H1 (cell line): Measurements from ENCODE around the gene ATP6V0A4. TPM values are rescaled to one million over a fixed set of nuclear protein-coding genes. Genes with fewer than 3 reads are reported as not detected.

ENCODE experiments used
- CTCF ChIA-PET: fragments of 300-600 bp; sonication (Branson Sonifier 250); formaldehyde crosslinking; loops from one replicate; lab custom pipeline; 2021; ENCODE audit not compliant: partially characterized antibody; lab: Charles Lee
- POLR2A ChIA-PET: fragments of 300-600 bp; sonication (Branson Sonifier 250); formaldehyde crosslinking; loops from one replicate; lab custom pipeline; 2021; ENCODE audit warnings: inconsistent platforms; ENCODE audit not compliant: partially characterized antibody; lab: Charles Lee
- DNase-seq, 2 experiments: peaks; one replicate each; pipeline versions ENCODE4 v3.0.0 to v3.0.0-alpha.2; 2010 to 2022; ENCODE audit warnings: low spot score in 2 of 2, low read depth in 1 of 2, mixed read lengths in 1 of 2
- FAIRE-seq: peaks from 2 replicates; lab custom pipeline; 2011; peaks lifted over from hg19 to GRCh38; lab: Jason Lieb, UNC
- H2AFZ ChIP-seq: 2 replicates; pipeline ENCODE4 v1.8.1; 2012; ENCODE audit warnings: low read length, inconsistent platforms
- H2AK5ac ChIP-seq: 2 replicates; pipeline ENCODE4 v1.6.1; 2013; ENCODE audit warnings: low read depth, low read length
- H2BK120ac ChIP-seq: replicated peaks from 2 replicates; pipeline ENCODE3; 2013; ENCODE audit warnings: low read depth, low read length, inconsistent platforms
- H2BK12ac ChIP-seq: 2 replicates; pipeline ENCODE4 v1.6.1; 2013; ENCODE audit warnings: low read depth, low read length
- H2BK15ac ChIP-seq: 2 replicates; pipeline ENCODE4 v1.6.1; 2013; ENCODE audit warnings: low read length
- H2BK20ac ChIP-seq: 2 replicates; pipeline ENCODE4 v1.6.1; 2013; ENCODE audit warnings: low read length
- H2BK5ac ChIP-seq: 2 replicates; pipeline ENCODE4 v1.6.1; 2013; ENCODE audit warnings: low read depth, low read length
- H3K14ac ChIP-seq: 2 replicates; pipeline ENCODE4 v1.6.1; 2013; ENCODE audit warnings: inconsistent platforms; ENCODE audit not compliant: insufficient read length
- H3K18ac ChIP-seq: 2 replicates; pipeline ENCODE4 v1.6.1; 2013; ENCODE audit warnings: low read length; ENCODE audit errors: extremely low read depth
- H3K23ac ChIP-seq: 2 replicates; pipeline ENCODE4 v1.6.1; 2013; ENCODE audit warnings: inconsistent platforms; ENCODE audit not compliant: insufficient read length
- H3K23me2 ChIP-seq: 2 replicates; pipeline ENCODE4 v1.6.1; 2013; ENCODE audit warnings: low read depth, low read length
- H3K27ac ChIP-seq: 2 replicates; pipeline ENCODE4 v1.6.1; 2011; ENCODE audit warnings: low read depth, low read length, inconsistent platforms
- H3K27me3 ChIP-seq, 4 experiments: replicated peaks in 1 of 4; 1 replicate in 1 of 4; 2 replicates in 3 of 4; pipeline versions ENCODE4 v1.6.1 to v1.8.1; 2011 to 2013; ENCODE audit warnings: low read length in 3 of 4, mild to moderate bottlenecking in 3 of 4, inconsistent platforms in 2 of 4, mixed read lengths in 2 of 4, moderate library complexity in 1 of 4; ENCODE audit not compliant: control insufficient read depth in 3 of 4, insufficient read depth in 3 of 4; ENCODE audit errors: extremely low read depth in 1 of 4
- H3K36me3 ChIP-seq, 4 experiments: 2 replicates each; pipeline versions ENCODE4 v1.6.1 to v1.8.1; 2011 to 2013; ENCODE audit warnings: mild to moderate bottlenecking in 4 of 4, low read length in 3 of 4, moderate library complexity in 2 of 4, control low read depth in 1 of 4, inconsistent platforms in 1 of 4; ENCODE audit not compliant: insufficient read depth in 4 of 4, control insufficient read depth in 2 of 4
- H3K4ac ChIP-seq: replicated peaks from 2 replicates; pipeline ENCODE3; 2013; ENCODE audit warnings: low read length, low read depth, mixed read lengths, inconsistent platforms; ENCODE audit not compliant: insufficient read length
- H3K4me1 ChIP-seq, 4 experiments: replicated peaks in 1 of 4; 1 replicate in 1 of 4; 2 replicates in 3 of 4; pipeline versions ENCODE4 v1.6.1 to v1.8.1; 2011 to 2013; ENCODE audit warnings: low read length in 3 of 4, inconsistent platforms in 2 of 4, mixed read lengths in 1 of 4; ENCODE audit not compliant: insufficient read depth in 4 of 4, control insufficient read depth in 3 of 4
- H3K4me2 ChIP-seq, 2 experiments: 2 replicates each; pipeline versions ENCODE4 v1.6.1 to v1.8.1; 2011 to 2013; ENCODE audit warnings: low read depth in 2 of 2, low read length in 2 of 2, control low read depth in 1 of 2, inconsistent platforms in 1 of 2, mild to moderate bottlenecking in 1 of 2; ENCODE audit not compliant: insufficient read depth in 1 of 2
- H3K4me3 ChIP-seq, 4 experiments: fragments of 200-600, 300-600 bp in 1 of 4; sonication (generic), shearing (Covaris generic), sonication (Bioruptor Twin) in 1 of 4; 2 replicates each; pipeline versions ENCODE4 v1.5.1 to v1.8.1; 2011 to 2016; ENCODE audit warnings: low read length in 4 of 4, low read depth in 3 of 4, control low read depth in 2 of 4, inconsistent platforms in 2 of 4, mild to moderate bottlenecking in 2 of 4, mixed read lengths in 1 of 4, moderate library complexity in 1 of 4; ENCODE audit not compliant: insufficient read depth in 2 of 4; ENCODE audit errors: extremely low read depth in 1 of 4
- H3K56ac ChIP-seq: replicated peaks from 2 replicates; pipeline ENCODE3; 2013; ENCODE audit warnings: low read depth, mild to moderate bottlenecking, mixed read lengths, low read length, inconsistent platforms; ENCODE audit not compliant: insufficient read length
- H3K79me1 ChIP-seq: 2 replicates; pipeline ENCODE4 v1.6.1; 2013; ENCODE audit warnings: low read depth, low read length, control low read depth
- H3K79me2 ChIP-seq, 2 experiments: 2 replicates each; pipeline versions ENCODE4 v1.6.1 to v1.8.1; 2012 to 2013; ENCODE audit warnings: low read length in 2 of 2, mild to moderate bottlenecking in 2 of 2, inconsistent platforms in 1 of 2; ENCODE audit not compliant: insufficient read depth in 2 of 2, control insufficient read depth in 1 of 2
- H3K9ac ChIP-seq, 4 experiments: replicated peaks in 1 of 4; 1 replicate in 1 of 4; 2 replicates in 3 of 4; pipeline versions ENCODE4 v1.6.1 to v1.8.1; 2011 to 2013; ENCODE audit warnings: low read depth in 3 of 4, low read length in 3 of 4, control low read depth in 2 of 4, mild to moderate bottlenecking in 2 of 4, moderate library complexity in 2 of 4, inconsistent platforms in 1 of 4; ENCODE audit errors: extremely low read depth in 1 of 4
- H3K9me3 ChIP-seq, 2 experiments: 2 replicates each; pipeline versions ENCODE4 v1.6.1 to v1.8.1; 2012 to 2013; ENCODE audit warnings: mild to moderate bottlenecking in 2 of 2, moderate library complexity in 2 of 2, control low read depth in 1 of 2, inconsistent platforms in 1 of 2, low read depth in 1 of 2, low read length in 1 of 2, mixed read lengths in 1 of 2; ENCODE audit not compliant: insufficient read depth in 2 of 2
- H4K20me1 ChIP-seq, 2 experiments: replicated peaks in 1 of 2; 2 replicates each; pipeline versions ENCODE3 to v1.8.1; 2011 to 2013; ENCODE audit warnings: inconsistent platforms in 2 of 2, low read length in 2 of 2, mild to moderate bottlenecking in 1 of 2; ENCODE audit not compliant: insufficient read depth in 2 of 2, control insufficient read depth in 1 of 2
- H4K5ac ChIP-seq: 2 replicates; pipeline ENCODE4 v1.6.1; 2013; ENCODE audit warnings: low read length, low read depth, mixed read lengths, inconsistent platforms; ENCODE audit not compliant: insufficient read length
- H4K8ac ChIP-seq: 2 replicates; pipeline ENCODE4 v1.8.0; 2013; ENCODE audit warnings: mild to moderate bottlenecking, moderate library complexity, low read length, inconsistent platforms; ENCODE audit not compliant: insufficient read depth; ENCODE audit errors: extremely low read depth
- H4K91ac ChIP-seq: replicated peaks from 2 replicates; pipeline ENCODE3; 2013; ENCODE audit warnings: low read length, mixed read lengths, inconsistent platforms; ENCODE audit not compliant: insufficient read length
- CREB1 ChIP-seq: IDR thresholded peaks from 2 replicates; pipeline ENCODE4 v1.6.1; 2012; ENCODE audit warnings: inconsistent platforms
- KDM1A ChIP-seq: fragments of 200-600, 300-600 bp; sonication (generic); IDR thresholded peaks from 2 replicates; pipeline ENCODE4 v1.7.1; 2016; ENCODE audit warnings: mild to moderate bottlenecking, low read length, borderline replicate concordance
- SUZ12 ChIP-seq: fragments of 200-600 bp; sonication (generic); IDR thresholded peaks from 2 replicates; pipeline ENCODE4 v1.6.1; 2012; ENCODE audit warnings: mild to moderate bottlenecking, inconsistent platforms, low read length, moderate library complexity, mixed read lengths
- ZNF274 ChIP-seq: IDR thresholded peaks from 2 replicates; pipeline ENCODE4 v1.7.0; 2012; ENCODE audit warnings: low read length, borderline replicate concordance; ENCODE audit errors: extremely low read depth
- WGBS, 2 experiments: shearing (Covaris generic) in 1 of 2; methylation state at CpG; one replicate each; pipeline versions ENCODE4 v1.1.6 to v1.1.7; 2013 to 2015; ENCODE audit warnings: low lambda C conversion rate in 2 of 2, mixed read lengths in 2 of 2, inconsistent platforms in 1 of 2, low coverage in 1 of 2, missing lambda C conversion rate in 1 of 2; ENCODE audit not compliant: insufficient replicate concordance in 2 of 2, insufficient coverage in 1 of 2, insufficient read length in 1 of 2; ENCODE audit errors: extremely low coverage in 1 of 2, missing lambda C conversion rate in 1 of 2; 5-methylcytosine and 5-hydroxymethylcytosine counted together
- polyA plus RNA-seq, 7 experiments: library from polyadenylated mRNA; depleted of rRNA in 3 of 7; stranded (reverse) in 5 of 7; unstranded in 2 of 7; fragments of >200 nt in 5 of 7; fragments of 200-250 nt in 2 of 7; gene quantifications; 1 replicate in 5 of 7; 2 replicates in 1 of 7; 4 replicates in 1 of 7; pipeline versions ENCODE4 v1.2.1 to v1.2.3, GENCODE V29; 2011 to 2013; ENCODE audit warnings: missing spikeins in 2 of 7, mixed read lengths in 2 of 7
- total RNA-seq: library from RNA; stranded (reverse); fragmentation: NEBNext Ultra II Directional; extraction: Animal tissue kit (Norgen Biotek cat#: 25700); gene quantifications from 2 replicates; pipeline ENCODE4 v1.2.1, GENCODE V29; 2021
- TF ChIP-seq, protein P1 (sequence below): IDR thresholded peaks from 2 replicates; pipeline ENCODE4 v1.6.1; 2012; ENCODE audit warnings: inconsistent platforms

The ATP6V0A4 gene
- total and polyA plus RNA-seq, 2 of the 8 experiments (the other 6 are each of a cell fraction or from before 2014, with no cell fraction given): 0.47 to 1.6 TPM

DNA sequence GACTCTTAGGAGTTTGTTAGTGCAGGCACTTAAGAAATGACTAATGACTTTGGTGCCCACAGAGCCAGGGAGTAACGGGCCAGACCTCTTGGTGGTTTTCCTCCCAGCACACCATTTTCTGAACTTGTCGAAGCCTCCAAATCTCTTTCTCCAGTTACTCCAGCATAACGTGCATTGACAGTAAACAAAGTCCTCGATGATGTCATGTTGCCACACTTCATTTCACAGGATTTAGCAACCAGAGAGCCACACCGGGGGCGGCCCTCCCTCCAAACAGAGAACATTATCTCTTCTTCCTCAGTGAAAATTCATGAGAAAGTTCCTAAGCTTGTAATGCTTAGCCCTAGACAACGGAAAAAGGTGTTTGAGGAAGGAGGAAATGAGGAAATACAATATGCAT lies 92.8 kb downstream of the ATP6V0A4 start:
- no peak overlapping the region for H3K56ac ChIP-seq
- no peak overlapping the region for H4K91ac ChIP-seq
- H3K18ac ChIP-seq: no peak overlapping the region
- no peaks in the 10 kb centered on the region for H3K79me1 ChIP-seq
- H3K27me3 ChIP-seq: no peaks in the 10 kb centered on the region
- no peak overlapping the region for H2BK5ac ChIP-seq
- no peak overlapping the region for H2AFZ ChIP-seq
- no peak overlapping the region for H2AK5ac ChIP-seq
- H4K8ac ChIP-seq: no peak overlapping the region
- no peaks in the 10 kb centered on the region for H3K9me3 ChIP-seq
- ChIA-PET CTCF (interaction anchor here (0.7 to 1.5 kb wide), 3 partner anchors 32 to 380 kb away, joined by 3 to 4 read pairs (median 4); no protein-coding TSS in a partner anchor), POLR2A (interaction anchor here (0.6 to 0.7 kb wide), 2 partner anchors 16 to 122 kb away, joined by 3 to 4 read pairs; no protein-coding TSS in a partner anchor)
- no peak overlapping the region for H2BK15ac ChIP-seq
- H4K5ac ChIP-seq: no peak overlapping the region
- no peak overlapping the region for H3K4me3 ChIP-seq
- WGBS, 2 experiments: 93% methylated on average over 7 of the region's 7 CpGs; no CpG with 5 or more reads in 1 of the 2 experiments
- no peaks in the 10 kb centered on the region for H3K36me3 ChIP-seq
- no peak overlapping the region for H3K9ac ChIP-seq
- H4K20me1 ChIP-seq: no peaks in the 10 kb centered on the region
- no peak overlapping the region for H3K23ac ChIP-seq
- no peaks in the 10 kb centered on the region for H3K79me2 ChIP-seq
- no peak for FAIRE-seq
- H3K27ac ChIP-seq: no peak overlapping the region
- H3K4ac ChIP-seq: no peak overlapping the region
- H3K23me2 ChIP-seq: no peaks in the 10 kb centered on the region
- H3K4me1 ChIP-seq: no peaks in the 10 kb centered on the region
- H3K14ac ChIP-seq: no peak overlapping the region
- TF ChIP-seq SUZ12 (no peak), ZNF274 (no peak), CREB1 (no peak), KDM1A (no peak)
- TF ChIP-seq, protein P1, sequence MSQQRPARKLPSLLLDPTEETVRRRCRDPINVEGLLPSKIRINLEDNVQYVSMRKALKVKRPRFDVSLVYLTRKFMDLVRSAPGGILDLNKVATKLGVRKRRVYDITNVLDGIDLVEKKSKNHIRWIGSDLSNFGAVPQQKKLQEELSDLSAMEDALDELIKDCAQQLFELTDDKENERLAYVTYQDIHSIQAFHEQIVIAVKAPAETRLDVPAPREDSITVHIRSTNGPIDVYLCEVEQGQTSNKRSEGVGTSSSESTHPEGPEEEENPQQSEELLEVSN: no peak
- TF ChIP-seq, all 59 proteins: peak for 0
- no peak overlapping the region for H2BK12ac ChIP-seq
- no peak overlapping the region for H2BK20ac ChIP-seq
- no peak overlapping the region for H3K4me2 ChIP-seq
- H2BK120ac ChIP-seq: no peak overlapping the region
- no peak for DNase-seq
